Mesendoderm (in vitro differentiated cells): ENCODE data around the gene SLC10A3.
"Not testable (repeated sequence)": the region's sequence is repeated elsewhere in the genome, so short reads cannot be mapped to it uniquely, and the experiment has no call there.

Experiments used
- DNase-seq: peaks from one replicate; pipeline ENCODE4 v3.0.0; 2013
- H2AK5ac ChIP-seq: 2 replicates; pipeline ENCODE4 v1.6.1; 2013; ENCODE audit warnings: low read length, inconsistent platforms
- H2BK120ac ChIP-seq: 2 replicates; pipeline ENCODE4 v1.6.1; 2013; ENCODE audit warnings: low read depth, mild to moderate bottlenecking, low read length, moderate library complexity, mixed read lengths
- H2BK15ac ChIP-seq: replicated peaks from 2 replicates; pipeline ENCODE4 v1.6.1; 2013; ENCODE audit warnings: low read depth, mild to moderate bottlenecking, moderate library complexity
- H2BK5ac ChIP-seq: 2 replicates; pipeline ENCODE4 v1.6.1; 2013; ENCODE audit warnings: low read length, inconsistent platforms
- H3K18ac ChIP-seq: 2 replicates; pipeline ENCODE4 v1.6.1; 2013; ENCODE audit warnings: mild to moderate bottlenecking, low read length, mixed read lengths
- H3K23ac ChIP-seq: one replicate; pipeline ENCODE4 v1.6.1; 2013; ENCODE audit warnings: low read length
- H3K27ac ChIP-seq: 2 replicates; pipeline ENCODE4 v1.5.1; 2013; ENCODE audit warnings: low read depth, mild to moderate bottlenecking, inconsistent platforms, low read length, moderate library complexity
- H3K27me3 ChIP-seq: 2 replicates; pipeline ENCODE4 v1.6.1; 2013; ENCODE audit warnings: low read length, control low read depth, mild to moderate bottlenecking, inconsistent platforms; ENCODE audit not compliant: insufficient read depth, poor library complexity
- H3K36me3 ChIP-seq: 2 replicates; pipeline ENCODE4 v1.6.1; 2013; ENCODE audit warnings: low read length, inconsistent platforms; ENCODE audit not compliant: control insufficient read depth, insufficient read depth
- H3K4ac ChIP-seq: one replicate; pipeline ENCODE4 v1.6.1; 2013; ENCODE audit warnings: low read depth, mild to moderate bottlenecking, low read length, moderate library complexity
- H3K4me1 ChIP-seq: 2 replicates; pipeline ENCODE4 v1.6.1; 2013; ENCODE audit warnings: low read depth, low read length, inconsistent platforms; ENCODE audit not compliant: control insufficient read depth
- H3K4me2 ChIP-seq: 2 replicates; pipeline ENCODE4 v1.6.1; 2013; ENCODE audit warnings: low read length
- H3K4me3 ChIP-seq: 2 replicates; pipeline ENCODE4 v1.5.1; 2013; ENCODE audit warnings: mild to moderate bottlenecking, low read length
- H3K56ac ChIP-seq: one replicate; pipeline ENCODE4 v1.6.1; 2013; ENCODE audit warnings: low read length
- H3K79me1 ChIP-seq: 2 replicates; pipeline ENCODE4 v1.6.1; 2013; ENCODE audit warnings: low read length, inconsistent platforms
- H3K79me2 ChIP-seq: 2 replicates; pipeline ENCODE4 v1.6.1; 2013; ENCODE audit warnings: mild to moderate bottlenecking, low read length; ENCODE audit not compliant: control insufficient read depth, insufficient read depth
- H3K9ac ChIP-seq: 2 replicates; pipeline ENCODE4 v1.6.1; 2013; ENCODE audit warnings: low read length, inconsistent platforms
- H4K5ac ChIP-seq: one replicate; pipeline ENCODE4 v1.6.1; 2013; ENCODE audit warnings: low read length
- H4K8ac ChIP-seq: one replicate; pipeline ENCODE4 v1.6.1; 2013; ENCODE audit warnings: low read depth, mild to moderate bottlenecking, control low read depth, low read length, moderate library complexity
- WGBS: extraction: QIAGEN DNeasy Blood & Tissue Kit; methylation state at CpG from one replicate; pipeline ENCODE4 v1.1.7; 2013; ENCODE audit warnings: low lambda C conversion rate, missing lambda C conversion rate; ENCODE audit not compliant: insufficient coverage; ENCODE audit errors: extremely low coverage; 5-methylcytosine and 5-hydroxymethylcytosine counted together

The SLC10A3 gene

GRCh38 chrX:154496591-154497137, 6.2 kb upstream of the SLC10A3 start:
- no CpG with 5 or more reads among the region's 4 CpGs for WGBS
- H3K36me3 ChIP-seq, H3K4me3 ChIP-seq, H3K27ac ChIP-seq, H3K18ac ChIP-seq, H4K5ac ChIP-seq, H3K27me3 ChIP-seq, H2BK5ac ChIP-seq, H3K4me2 ChIP-seq, H3K56ac ChIP-seq, H3K79me2 ChIP-seq, H2BK120ac ChIP-seq, H3K79me1 ChIP-seq, H2AK5ac ChIP-seq, H3K23ac ChIP-seq, H3K4ac ChIP-seq, H2BK15ac ChIP-seq, H3K9ac ChIP-seq, H4K8ac ChIP-seq, H3K4me1 ChIP-seq, DNase-seq: not testable (repeated sequence)

GRCh38 chrX:154495472-154495922, 5.1 kb upstream of the SLC10A3 start:
- no peak overlapping the region for H2BK120ac ChIP-seq
- no peak overlapping the region for H3K18ac ChIP-seq
- no peak overlapping the region for H3K23ac ChIP-seq
- no peak overlapping the region for H2BK5ac ChIP-seq
- no peaks in the 10 kb centered on the region for H3K27me3 ChIP-seq
- no peak overlapping the region for H3K9ac ChIP-seq
- H2BK15ac ChIP-seq, result no peak overlapping the region
- no peak overlapping the region for H4K5ac ChIP-seq
- H2AK5ac ChIP-seq, result no peak overlapping the region
- no peak overlapping the region for H3K27ac ChIP-seq
- no peaks in the 10 kb centered on the region for H3K79me2 ChIP-seq
- no peak overlapping the region for H3K4ac ChIP-seq
- H3K4me3 ChIP-seq, result no peak overlapping the region
- DNase-seq, result no peak
- H3K36me3 ChIP-seq, result no peaks in the 10 kb centered on the region
- no peaks in the 10 kb centered on the region for H3K4me1 ChIP-seq
- H3K4me2 ChIP-seq, result no peak overlapping the region
- H3K56ac ChIP-seq, result no peak overlapping the region
- no CpG with 5 or more reads among the region's 6 CpGs for WGBS
- H4K8ac ChIP-seq, result no peak overlapping the region
- H3K79me1 ChIP-seq, result no peaks in the 10 kb centered on the region

GRCh38 chrX:154494715-154495114, 4.3 kb upstream of the SLC10A3 start:
- no peak overlapping the region for H4K5ac ChIP-seq
- H4K8ac ChIP-seq, result no peak overlapping the region
- no peak overlapping the region for H2BK120ac ChIP-seq
- H3K4me2 ChIP-seq, result no peak overlapping the region
- no peak overlapping the region for H3K56ac ChIP-seq
- no CpG with 5 or more reads among the region's 3 CpGs for WGBS
- H2AK5ac ChIP-seq, result no peak overlapping the region
- no peaks in the 10 kb centered on the region for H3K27me3 ChIP-seq
- H3K27ac ChIP-seq, result no peak overlapping the region
- no peak overlapping the region for H3K18ac ChIP-seq
- no peaks in the 10 kb centered on the region for H3K4me1 ChIP-seq
- H3K79me1 ChIP-seq, result no peaks in the 10 kb centered on the region
- H3K9ac ChIP-seq, result no peak overlapping the region
- H2BK15ac ChIP-seq, result no peak overlapping the region
- H3K4ac ChIP-seq, result no peak overlapping the region
- no peak overlapping the region for H3K4me3 ChIP-seq
- no peak for DNase-seq
- H3K79me2 ChIP-seq, result no peaks in the 10 kb centered on the region
- H2BK5ac ChIP-seq, result no peak overlapping the region
- H3K36me3 ChIP-seq, result no peaks in the 10 kb centered on the region
- no peak overlapping the region for H3K23ac ChIP-seq

- Histone ChIP-seq H2AK5ac (no peak overlapping the region), H3K4me1 (no peaks in the 10 kb centered on the region), H3K36me3 (no peaks in the 10 kb centered on the region), H2BK15ac (no peak overlapping the region), H3K23ac (no peak overlapping the region), H3K27me3 (no peaks in the 10 kb centered on the region), H3K4me3 (peak overlapping the region; percentile 6), H2BK120ac (no peak overlapping the region), H3K18ac (peak overlapping the region; percentile 52), H3K27ac (no peak overlapping the region), H3K79me1 (no peaks in the 10 kb centered on the region), H3K9ac (peak overlapping the region; percentile 70), H3K4me2 (peak overlapping the region; percentile 30), H4K8ac (no peak overlapping the region), H4K5ac (no peak overlapping the region), H3K56ac (peak overlapping the region; percentile 67), H2BK5ac (no peak overlapping the region), H3K4ac (peak overlapping the region; percentile 58), H3K79me2 (no peaks in the 10 kb centered on the region)
- peak; percentile 28 for DNase-seq
- WGBS, result no CpG with 5 or more reads among the region's 19 CpGs
Measured at GRCh38 chrX:154490021-154490413, 412 bp downstream of the SLC10A3 start.

- no CpG with 5 or more reads among the region's 4 CpGs for WGBS
- no peak overlapping the region for H3K18ac ChIP-seq
- no peaks in the 10 kb centered on the region for H3K36me3 ChIP-seq
- no peaks in the 10 kb centered on the region for H3K4me1 ChIP-seq
- no peak overlapping the region for H2BK15ac ChIP-seq
- H3K23ac ChIP-seq, result no peak overlapping the region
- no peak overlapping the region for H3K9ac ChIP-seq
- H4K8ac ChIP-seq, result no peak overlapping the region
- H4K5ac ChIP-seq, result no peak overlapping the region
- no peaks in the 10 kb centered on the region for H3K27me3 ChIP-seq
- H3K27ac ChIP-seq, result no peak overlapping the region
- H3K79me1 ChIP-seq, result no peaks in the 10 kb centered on the region
- H2BK120ac ChIP-seq, result no peak overlapping the region
- no peaks in the 10 kb centered on the region for H3K79me2 ChIP-seq
- no peak overlapping the region for H2BK5ac ChIP-seq
- no peak overlapping the region for H3K4me2 ChIP-seq
- no peak overlapping the region for H3K4me3 ChIP-seq
- H3K4ac ChIP-seq, result no peak overlapping the region
- H3K56ac ChIP-seq, result no peak overlapping the region
- H2AK5ac ChIP-seq, result no peak overlapping the region
- DNase-seq, result no peak
Measured at GRCh38 chrX:154489182-154489581, 1.2 kb downstream of the SLC10A3 start.
